ENCODE results near the gene HP.
"Not testable (repeated sequence)": the region's sequence is repeated elsewhere in the genome, so short reads cannot be mapped to it uniquely, and the experiment has no call there.

HP gene

GRCh38 chr16:72044296-72044695 lies 10.0 kb upstream of the HP start:
- no peak for DNase-seq

- no peak for DNase-seq
Observed at GRCh38 chr16:72044825-72045359, 9.4 kb upstream of the HP start.

GRCh38 chr16:72049110-72049509 lies 5.2 kb upstream of the HP start:
- no peak for DNase-seq

- DNase-seq = no peak
Observed at GRCh38 chr16:72050769-72051464, 3.4 kb upstream of the HP start.

GRCh38 chr16:72051818-72052217 lies 2.5 kb upstream of the HP start:
- DNase-seq = no peak

GRCh38 chr16:72055911-72056310 lies 1.6 kb downstream of the HP start:
- DNase-seq = no peak

GRCh38 chr16:72057313-72057712 lies 3.0 kb downstream of the HP start:
- not testable (repeated sequence) for DNase-seq

- DNase-seq = not testable (repeated sequence)
Observed at GRCh38 chr16:72059060-72059459, 4.8 kb downstream of the HP start.

GRCh38 chr16:72060405-72060804 lies 6.1 kb downstream of the HP start:
- DNase-seq = no peak

- no peak for DNase-seq
Observed at GRCh38 chr16:72061564-72061963, 7.3 kb downstream of the HP start.

- DNase-seq = no peak
Observed at GRCh38 chr16:72064361-72064894, 10.1 kb downstream of the HP start.

- DNase-seq = peak; percentile 29
Observed at GRCh38 chr16:72066747-72067146, 12.4 kb downstream of the HP start.

GRCh38 chr16:72068930-72069329 lies 14.6 kb downstream of the HP start:
- DNase-seq = no peak

- no peak for DNase-seq
Observed at GRCh38 chr16:72072514-72073342, 18.4 kb downstream of the HP start.

- DNase-seq = no peak
Observed at GRCh38 chr16:72073560-72074230, 19.4 kb downstream of the HP start.

- not testable (repeated sequence) for DNase-seq
Observed at GRCh38 chr16:72075067-72075466, 20.8 kb downstream of the HP start.

- not testable (repeated sequence) for DNase-seq
Observed at GRCh38 chr16:72076991-72077706, 22.8 kb downstream of the HP start.

- DNase-seq = no peak
Observed at GRCh38 chr16:72083778-72084404, 29.6 kb downstream of the HP start.

- no peak for DNase-seq
Observed at GRCh38 chr16:72084445-72084844, 30.1 kb downstream of the HP start.

GRCh38 chr16:72085002-72085401 lies 30.7 kb downstream of the HP start:
- DNase-seq = no peak

GRCh38 chr16:72091217-72091616 lies 36.9 kb downstream of the HP start:
- DNase-seq = no peak

- DNase-seq = no peak
Observed at GRCh38 chr16:72092832-72093447, 38.6 kb downstream of the HP start.
